ENCODE measurements around the gene PRDM15.

The PRDM15 gene

DNA sequence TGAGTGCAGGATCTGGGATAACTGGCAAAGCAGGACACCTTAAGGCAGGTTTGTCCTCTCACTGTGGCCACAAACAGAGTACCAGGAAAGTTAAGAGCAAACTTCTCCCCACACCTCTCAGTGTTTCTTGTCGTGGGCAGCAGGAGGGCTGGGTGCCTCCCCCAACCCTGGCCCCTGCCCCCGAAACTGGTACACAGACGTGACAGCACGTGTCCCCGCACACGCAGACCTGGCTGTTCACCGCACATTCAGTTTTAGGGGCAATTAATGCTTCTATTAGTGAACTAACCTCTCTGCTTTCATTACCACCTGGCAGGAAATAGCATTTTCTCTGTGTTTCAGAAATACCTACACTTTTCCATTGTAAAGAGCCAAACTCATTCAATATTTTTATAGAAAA lies 79.4 kb downstream of the PRDM15 start:
- TF ChIP-seq, protein P1, sequence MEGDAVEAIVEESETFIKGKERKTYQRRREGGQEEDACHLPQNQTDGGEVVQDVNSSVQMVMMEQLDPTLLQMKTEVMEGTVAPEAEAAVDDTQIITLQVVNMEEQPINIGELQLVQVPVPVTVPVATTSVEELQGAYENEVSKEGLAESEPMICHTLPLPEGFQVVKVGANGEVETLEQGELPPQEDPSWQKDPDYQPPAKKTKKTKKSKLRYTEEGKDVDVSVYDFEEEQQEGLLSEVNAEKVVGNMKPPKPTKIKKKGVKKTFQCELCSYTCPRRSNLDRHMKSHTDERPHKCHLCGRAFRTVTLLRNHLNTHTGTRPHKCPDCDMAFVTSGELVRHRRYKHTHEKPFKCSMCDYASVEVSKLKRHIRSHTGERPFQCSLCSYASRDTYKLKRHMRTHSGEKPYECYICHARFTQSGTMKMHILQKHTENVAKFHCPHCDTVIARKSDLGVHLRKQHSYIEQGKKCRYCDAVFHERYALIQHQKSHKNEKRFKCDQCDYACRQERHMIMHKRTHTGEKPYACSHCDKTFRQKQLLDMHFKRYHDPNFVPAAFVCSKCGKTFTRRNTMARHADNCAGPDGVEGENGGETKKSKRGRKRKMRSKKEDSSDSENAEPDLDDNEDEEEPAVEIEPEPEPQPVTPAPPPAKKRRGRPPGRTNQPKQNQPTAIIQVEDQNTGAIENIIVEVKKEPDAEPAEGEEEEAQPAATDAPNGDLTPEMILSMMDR (IDR thresholded peaks at IDR 0.05; ENCODE audit: borderline replicate concordance, control extremely low read depth, extremely low read depth, insufficient read depth, missing control alignments), result no peak
- in situ Hi-C loops (cut with MboI; ENCODE audit: low sequenced_read_pairs, unreplicated experiment), result loop anchor here (10.0 kb wide), 1 partner anchor 315 kb away; no protein-coding TSS in a partner anchor
- no peak for DNase-seq (ENCODE audit: low spot score)

- TF ChIP-seq, protein P1 (IDR thresholded peaks at IDR 0.05; ENCODE audit: borderline replicate concordance, control extremely low read depth, extremely low read depth, insufficient read depth, missing control alignments), result no peak
- DNase-seq (ENCODE audit: low spot score), result no peak
- in situ Hi-C loops (cut with MboI; ENCODE audit: low sequenced_read_pairs, unreplicated experiment), result no loop called here
Measured at GRCh38 chr21:41798326-41798725, 80.8 kb downstream of the PRDM15 start.

- DNase-seq (ENCODE audit: low spot score), result no peak
- TF ChIP-seq, protein P1 (IDR thresholded peaks at IDR 0.05; ENCODE audit: borderline replicate concordance, control extremely low read depth, extremely low read depth, insufficient read depth, missing control alignments), result no peak
- in situ Hi-C loops (cut with MboI; ENCODE audit: low sequenced_read_pairs, unreplicated experiment), result no loop called here
Measured at GRCh38 chr21:41796476-41797080, 82.6 kb downstream of the PRDM15 start.

GRCh38 chr21:41795726-41796125 lies 83.4 kb downstream of the PRDM15 start:
- TF ChIP-seq, protein P1 (IDR thresholded peaks at IDR 0.05; ENCODE audit: borderline replicate concordance, control extremely low read depth, extremely low read depth, insufficient read depth, missing control alignments), result no peak
- in situ Hi-C loops (cut with MboI; ENCODE audit: low sequenced_read_pairs, unreplicated experiment), result no loop called here
- no peak for DNase-seq (ENCODE audit: low spot score)

DNA sequence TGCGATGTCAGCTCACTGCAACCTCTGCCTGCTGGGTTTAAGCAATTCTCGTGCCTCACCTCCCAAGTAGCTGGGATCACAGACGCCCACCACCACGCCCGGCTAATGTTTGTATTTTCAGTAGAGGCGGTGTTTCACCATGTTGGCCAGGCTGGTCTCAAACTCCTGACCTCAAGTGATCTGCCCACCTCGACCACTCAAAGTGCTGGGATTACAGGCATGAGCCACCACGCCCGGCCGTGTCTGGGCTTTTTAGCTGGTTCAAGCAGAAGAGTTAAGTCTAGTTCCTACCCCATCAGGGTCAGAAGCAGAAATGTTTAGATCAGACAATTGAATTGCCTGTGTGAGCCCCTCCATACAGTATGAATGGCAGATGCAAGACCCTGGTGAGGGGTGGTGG lies 84.5 kb downstream of the PRDM15 start:
- TF ChIP-seq, protein P1 (IDR thresholded peaks at IDR 0.05; ENCODE audit: borderline replicate concordance, control extremely low read depth, extremely low read depth, insufficient read depth, missing control alignments), result no peak
- DNase-seq (ENCODE audit: low spot score), result no peak
- in situ Hi-C loops (cut with MboI; ENCODE audit: low sequenced_read_pairs, unreplicated experiment), result no loop called here

DNA sequence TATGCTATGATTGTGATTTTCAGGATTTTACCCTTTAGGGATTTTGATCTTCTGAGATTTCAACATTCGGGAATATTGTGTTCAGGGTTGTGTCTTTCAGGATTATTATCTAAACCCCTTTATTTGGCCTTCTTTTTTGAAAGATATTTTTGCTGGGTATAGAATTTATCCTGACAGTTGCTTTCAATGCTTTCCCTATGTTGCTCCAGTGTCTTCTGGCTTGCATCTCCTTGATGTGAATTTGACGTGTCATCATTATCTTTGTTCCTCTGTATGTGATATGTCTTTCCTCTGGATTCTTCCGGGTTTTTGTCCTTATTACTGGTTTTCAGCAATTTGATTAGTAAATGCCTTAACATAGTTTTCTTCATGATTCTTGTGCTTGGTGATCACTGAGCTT lies 86.4 kb downstream of the PRDM15 start:
- TF ChIP-seq, protein P1 (IDR thresholded peaks at IDR 0.05; ENCODE audit: borderline replicate concordance, control extremely low read depth, extremely low read depth, insufficient read depth, missing control alignments), result no peak
- no peak for DNase-seq (ENCODE audit: low spot score)
- in situ Hi-C loops (cut with MboI; ENCODE audit: low sequenced_read_pairs, unreplicated experiment), result no loop called here

Measured in GM13976 (cell line).